GM18499 (cell line): ENCODE measurements around the gene MEIS3.
"Not testable (repeated sequence)": the region's sequence is repeated elsewhere in the genome, so short reads cannot be mapped to it uniquely, and the experiment has no call there.

Experiments used
- ATAC-seq: cut with Tn5 transposase; IDR thresholded peaks from one replicate; pipeline ENCODE4 v1.9.1; 2021; ENCODE audit warnings: moderate number of reproducible peaks; ENCODE audit not compliant: insufficient read depth, unreplicated experiment

Gene MEIS3

DNA sequence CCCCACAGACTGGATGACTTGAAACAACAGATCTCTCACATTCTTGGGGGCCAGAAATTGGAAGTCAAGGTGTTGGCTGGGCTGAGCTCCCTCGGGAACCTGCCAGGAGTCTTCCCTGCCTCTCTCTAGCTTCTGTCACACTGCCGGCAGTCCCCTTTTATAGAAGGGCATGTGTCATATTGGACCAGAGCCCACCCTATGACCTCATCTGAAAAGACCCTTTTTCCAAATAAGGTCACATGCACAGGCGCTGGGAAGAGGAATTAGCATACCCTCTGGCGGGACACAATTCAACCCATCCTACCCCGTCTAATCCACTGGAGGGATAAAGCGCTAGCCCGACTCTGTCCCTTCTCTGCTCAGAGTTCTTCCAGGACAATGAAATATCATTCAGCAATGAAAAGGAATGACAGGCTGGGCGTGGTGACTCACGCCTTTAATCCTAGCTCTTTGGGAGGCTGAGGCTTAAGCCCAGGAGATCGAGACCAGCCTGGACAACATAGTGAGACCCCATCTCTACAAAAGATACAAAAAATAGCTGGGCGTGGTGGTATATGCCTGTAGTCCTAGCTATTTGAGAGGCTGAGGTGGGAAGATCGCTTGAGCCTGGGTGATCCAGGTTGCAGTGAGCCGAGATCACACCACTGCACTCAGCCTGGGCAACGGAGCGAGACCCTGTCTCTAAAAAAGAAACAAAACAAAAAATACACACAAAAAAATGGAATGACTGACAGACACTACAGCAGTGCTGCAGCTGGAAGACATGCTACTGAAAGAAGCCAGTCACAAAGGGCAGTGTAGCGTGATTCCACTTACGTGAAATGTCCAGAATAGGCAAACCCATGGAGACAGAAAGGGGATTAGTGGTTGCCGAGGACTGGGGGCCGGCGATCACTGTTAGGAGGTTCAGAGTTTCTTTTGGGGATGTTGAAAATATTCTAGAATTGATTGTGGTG is 28.5 kb downstream of the MEIS3 start:
- ATAC-seq = no peak

DNA sequence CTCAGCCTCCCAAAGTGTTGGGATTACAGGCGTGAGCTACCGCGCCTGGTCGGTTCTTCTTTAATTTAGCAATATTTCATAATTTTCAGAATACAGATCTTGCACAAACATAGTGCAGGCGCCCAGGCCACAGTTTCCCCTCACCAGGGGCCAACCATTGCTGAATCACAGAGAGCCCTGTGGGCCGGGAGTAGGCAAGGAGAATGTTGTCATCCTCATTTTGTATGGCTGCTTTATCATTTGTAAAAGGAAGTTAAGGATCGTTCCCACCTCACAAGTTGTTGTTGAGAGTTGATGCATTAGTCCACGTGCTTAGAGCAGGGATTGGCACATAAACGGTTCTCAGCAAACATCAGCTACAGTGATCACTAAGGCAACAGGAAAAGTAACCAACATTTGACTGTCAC is 30.2 kb downstream of the MEIS3 start:
- no peak for ATAC-seq

- not testable (repeated sequence) for ATAC-seq
Observed at GRCh38 chr19:47388721-47389120, 30.6 kb downstream of the MEIS3 start.

GRCh38 chr19:47387623-47388022 is 31.7 kb downstream of the MEIS3 start:
- ATAC-seq = not testable (repeated sequence)

GRCh38 chr19:47386582-47386981 is 32.7 kb downstream of the MEIS3 start:
- ATAC-seq = not testable (repeated sequence)

DNA sequence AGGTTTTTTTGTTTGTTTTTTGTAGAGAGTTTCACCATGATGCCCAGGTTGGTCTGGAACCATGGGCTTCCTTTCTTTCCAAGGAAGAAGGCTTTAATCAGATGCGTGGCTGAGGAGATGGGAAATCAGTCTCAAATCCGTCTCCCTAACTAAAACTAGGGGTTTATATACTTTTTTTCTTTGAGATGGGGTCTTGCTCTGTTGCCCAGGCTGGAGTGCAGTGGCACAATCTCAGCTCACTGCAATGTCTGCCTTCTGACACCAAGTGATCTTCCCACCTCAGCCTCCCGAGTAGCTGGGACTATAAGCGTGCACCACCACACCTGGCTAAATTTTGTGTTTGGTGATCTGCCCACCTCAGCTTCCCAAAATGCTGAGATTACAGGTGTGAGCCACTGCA is 34.8 kb downstream of the MEIS3 start:
- ATAC-seq = not testable (repeated sequence)

GRCh38 chr19:47383890-47384289 is 35.4 kb downstream of the MEIS3 start:
- ATAC-seq = not testable (repeated sequence)

DNA sequence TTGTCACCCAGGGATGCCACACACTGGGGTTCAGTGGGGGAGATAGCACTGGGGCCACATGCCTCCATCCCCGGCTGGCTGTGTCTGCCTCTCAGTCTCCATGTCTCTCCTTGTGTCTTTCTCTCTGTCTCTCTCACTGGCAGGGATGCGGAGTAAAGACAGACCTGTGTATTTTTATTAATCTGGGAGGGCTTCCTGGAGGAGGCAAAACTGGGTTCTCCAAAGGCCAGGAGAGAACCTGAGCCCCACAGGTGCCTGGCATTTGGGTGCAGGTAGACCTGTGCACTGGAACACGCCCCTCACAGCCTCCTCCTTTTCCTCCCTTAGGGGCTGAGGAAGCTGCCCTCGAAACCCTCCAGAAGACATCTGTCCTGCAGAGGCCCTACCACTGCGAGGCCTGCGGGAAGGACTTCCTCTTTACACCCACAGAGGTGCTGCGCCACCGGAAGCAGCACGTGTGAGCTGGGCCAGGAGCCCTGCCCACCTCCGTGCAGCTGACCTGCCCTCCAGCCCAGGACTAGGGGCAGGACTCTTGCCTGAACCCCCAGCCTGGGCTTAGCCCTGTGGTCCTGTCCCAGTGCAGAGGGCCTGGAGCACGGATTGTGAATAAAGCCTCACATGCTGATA is 37.6 kb downstream of the MEIS3 start:
- no peak for ATAC-seq

DNA sequence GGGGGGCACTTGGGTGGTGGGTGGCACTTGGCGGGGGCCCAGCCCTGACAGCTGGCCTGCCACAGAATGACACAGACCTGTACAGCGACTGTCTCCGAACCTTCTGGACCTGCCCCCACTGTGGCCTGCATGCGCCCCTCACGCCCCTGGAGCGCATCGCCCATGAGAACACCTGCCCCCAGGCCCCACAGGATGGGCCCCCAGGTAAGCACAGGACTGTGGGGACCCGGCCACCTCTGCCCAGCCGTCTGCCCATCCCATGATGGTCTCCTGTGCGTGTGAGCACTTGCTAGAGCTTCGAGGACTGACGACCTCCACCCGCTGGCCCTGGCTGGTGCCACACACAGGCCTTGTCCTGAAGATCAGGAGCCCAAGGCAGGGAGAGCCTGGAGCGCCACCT is 38.2 kb downstream of the MEIS3 start:
- no peak for ATAC-seq

DNA sequence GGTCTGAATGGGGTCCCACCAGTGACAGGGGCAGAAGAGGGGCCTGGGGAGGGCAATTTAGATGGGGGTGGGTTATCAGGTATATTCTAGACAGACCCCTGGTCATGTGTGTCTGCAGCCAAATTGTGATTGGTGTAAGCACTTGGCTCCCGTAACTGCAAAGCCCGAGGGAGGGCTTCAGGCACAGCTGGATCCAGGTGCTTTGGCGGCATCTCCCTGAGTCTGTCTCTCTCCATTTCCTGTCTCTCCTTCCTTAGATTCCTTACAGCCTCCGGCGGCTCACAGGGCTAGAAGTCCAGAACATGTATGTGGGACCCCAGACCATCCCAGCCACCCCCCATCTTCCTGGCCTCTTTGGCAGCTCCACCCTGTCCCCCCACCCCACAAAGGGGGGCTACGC is 38.8 kb downstream of the MEIS3 start:
- no peak for ATAC-seq

DNA sequence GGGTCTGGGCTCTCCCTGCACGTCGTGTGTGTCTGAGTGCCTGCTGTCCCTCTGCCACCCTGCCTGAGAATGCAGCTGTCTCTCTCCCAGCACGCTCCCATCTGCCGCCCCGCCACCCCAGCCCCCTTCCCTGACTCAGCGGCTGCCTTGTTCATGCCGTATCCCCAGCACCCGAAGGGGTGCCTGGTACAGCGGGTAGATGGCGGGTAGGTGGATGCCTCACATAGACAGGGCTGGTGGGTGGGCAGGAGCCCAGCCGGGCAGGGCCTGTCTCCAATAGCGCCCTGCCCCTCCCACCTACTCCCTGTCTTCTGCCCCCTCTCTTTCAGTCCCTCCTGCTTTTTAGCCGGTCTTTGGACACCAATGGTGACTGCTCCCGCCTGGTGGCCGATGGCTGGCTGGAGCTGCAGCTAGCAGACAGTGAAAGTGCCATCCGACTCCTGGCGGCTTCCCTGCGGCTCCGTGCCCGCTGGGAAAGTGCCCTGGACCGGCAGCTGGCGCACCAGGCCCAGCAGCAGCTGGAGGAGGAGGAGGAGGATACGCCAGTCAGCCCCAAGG is 39.9 kb downstream of the MEIS3 start:
- ATAC-seq = no peak

DNA sequence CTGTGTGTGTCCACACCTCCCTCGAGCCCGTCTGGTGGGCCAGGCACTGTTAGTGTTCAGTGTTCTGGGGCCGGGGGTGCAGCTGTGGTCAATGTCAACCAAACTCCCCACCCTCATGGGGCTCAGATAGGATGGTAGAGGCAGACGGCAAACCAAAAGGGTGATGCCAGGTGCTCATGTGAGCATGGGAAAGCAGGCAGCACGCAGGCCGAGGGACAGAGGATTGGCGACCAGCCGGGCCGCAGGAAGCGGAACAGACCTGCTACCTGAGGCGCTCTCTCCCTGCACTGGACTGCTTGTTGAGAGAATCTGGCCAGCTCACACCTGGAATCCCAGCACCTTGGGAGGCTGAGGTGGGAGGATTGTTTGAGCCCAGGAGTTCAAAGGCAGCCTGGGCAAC is 41.1 kb downstream of the MEIS3 start:
- ATAC-seq = no peak

GRCh38 chr19:47377801-47378200 is 41.5 kb downstream of the MEIS3 start:
- no peak for ATAC-seq

- no peak for ATAC-seq
Observed at GRCh38 chr19:47377208-47377701, 42.1 kb downstream of the MEIS3 start.

DNA sequence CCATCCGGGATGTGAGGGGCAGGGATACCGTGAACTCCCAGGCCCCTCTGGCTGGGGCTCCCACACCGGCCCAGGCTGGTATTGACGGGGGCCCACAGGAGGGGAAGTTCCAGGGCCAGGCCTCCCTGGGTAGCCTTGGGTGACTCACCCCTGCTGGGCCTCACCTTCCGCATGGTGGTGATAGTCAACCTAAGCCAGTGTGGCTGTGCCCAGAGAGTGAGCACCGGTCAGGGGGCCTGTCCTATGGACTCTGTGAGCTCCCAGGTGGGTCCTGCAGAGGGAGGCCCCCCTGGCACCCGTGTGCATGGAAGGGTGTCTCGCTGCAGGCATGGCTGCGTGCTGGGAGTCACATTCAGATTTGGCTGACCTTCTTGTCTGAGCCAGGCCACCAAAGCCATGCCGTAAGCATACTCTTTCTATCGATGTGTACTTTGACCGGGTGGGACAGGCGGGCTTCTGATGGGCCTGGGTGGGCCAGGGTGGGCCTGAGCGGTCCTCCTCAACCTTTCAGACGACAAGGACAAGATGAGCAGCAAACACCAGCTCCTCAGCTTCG is 42.7 kb downstream of the MEIS3 start:
- no peak for ATAC-seq

GRCh38 chr19:47375694-47376588 is 43.4 kb downstream of the MEIS3 start:
- ATAC-seq = no peak

GRCh38 chr19:47374876-47375693 is 44.2 kb downstream of the MEIS3 start:
- no peak for ATAC-seq

DNA sequence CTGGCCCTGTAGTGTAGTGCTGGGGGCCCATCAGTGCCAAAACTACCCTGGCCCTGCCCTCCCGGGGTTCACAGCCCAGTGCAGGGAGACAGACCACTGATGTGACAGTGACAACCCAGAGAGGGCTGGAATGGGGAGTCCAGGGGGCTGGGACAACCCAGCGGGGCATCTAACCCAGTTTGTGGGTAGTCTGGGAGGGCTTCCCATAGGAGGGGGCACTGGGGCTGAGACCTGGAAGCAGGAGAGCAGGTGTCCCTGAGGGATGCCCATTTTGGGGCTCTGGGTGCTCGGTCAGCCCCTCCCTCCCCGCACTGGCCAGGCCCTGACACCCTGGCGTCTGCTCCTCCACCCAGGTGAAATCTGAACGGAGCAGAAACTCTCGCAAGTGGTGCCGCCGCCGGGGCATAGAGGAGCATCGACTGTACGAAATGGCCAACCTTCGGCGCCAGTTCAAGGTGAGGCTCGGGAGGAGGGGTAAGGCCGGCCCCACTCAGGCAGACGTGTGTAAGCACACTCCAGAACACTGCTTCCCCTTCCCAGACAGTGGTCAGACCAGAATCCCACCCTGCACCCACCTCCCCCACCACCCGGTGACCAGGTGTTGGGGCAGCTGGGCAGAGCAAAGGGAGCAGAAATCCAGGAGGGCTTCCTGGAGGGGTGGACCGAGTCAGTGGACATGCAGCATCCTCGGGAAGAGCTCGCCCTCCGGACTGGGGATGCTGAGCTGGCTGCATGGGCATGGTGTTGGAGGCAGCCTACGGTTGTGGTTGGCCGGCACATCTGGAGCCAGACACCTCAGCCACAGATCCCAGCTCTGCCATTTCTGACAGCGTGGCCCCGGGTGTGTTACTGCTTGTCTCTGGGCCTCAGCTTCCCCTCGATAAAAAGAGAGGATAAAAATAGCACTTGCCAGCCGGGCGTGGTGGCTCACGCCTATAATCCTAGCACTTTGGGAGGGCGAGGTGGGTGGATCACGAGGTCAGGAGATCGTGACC is 45.8 kb downstream of the MEIS3 start:
- ATAC-seq = no peak
